ENCODE measurements around the gene CTXN1.

DNA sequence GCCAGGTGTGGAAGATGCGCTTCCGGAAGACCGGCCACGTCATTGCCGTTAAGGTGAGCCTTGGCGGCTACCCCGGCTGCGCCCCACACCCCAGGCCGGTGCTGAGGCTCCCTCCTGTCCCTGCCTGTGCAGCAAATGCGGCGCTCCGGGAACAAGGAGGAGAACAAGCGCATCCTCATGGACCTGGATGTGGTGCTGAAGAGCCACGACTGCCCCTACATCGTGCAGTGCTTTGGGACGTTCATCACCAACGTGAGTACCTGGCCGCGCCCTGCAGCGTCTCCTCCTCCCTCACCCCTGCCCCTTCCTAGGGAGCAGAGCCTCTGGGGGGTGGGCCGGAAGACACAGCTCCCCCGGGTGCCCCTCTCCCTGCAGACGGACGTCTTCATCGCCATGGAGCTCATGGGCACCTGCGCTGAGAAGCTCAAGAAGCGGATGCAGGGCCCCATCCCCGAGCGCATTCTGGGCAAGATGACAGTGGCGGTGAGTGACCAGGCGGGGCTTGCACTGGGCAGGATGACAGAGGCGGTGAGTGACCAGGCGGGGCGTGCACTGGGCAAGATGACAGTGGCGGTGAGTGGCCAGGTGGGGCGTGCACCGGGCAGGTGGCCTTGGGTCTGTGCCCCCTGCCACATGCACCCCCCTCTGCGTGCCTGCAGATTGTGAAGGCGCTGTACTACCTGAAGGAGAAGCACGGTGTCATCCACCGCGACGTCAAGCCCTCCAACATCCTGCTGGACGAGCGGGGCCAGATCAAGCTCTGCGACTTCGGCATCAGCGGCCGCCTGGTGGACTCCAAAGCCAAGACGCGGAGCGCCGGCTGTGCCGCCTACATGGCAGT lies 15.4 kb downstream of the CTXN1 start:
- TF ChIP-seq CTCF (IDR thresholded peaks at IDR 0.05; ENCODE audit: low read depth, low read length, poor library complexity, severe bottlenecking) (no peak), EZH2phosphoT487 (IDR thresholded peaks at IDR 0.05; ENCODE audit: borderline replicate concordance, low read length) (no peak)
